ENCODE results near the gene BSN.

DNA sequence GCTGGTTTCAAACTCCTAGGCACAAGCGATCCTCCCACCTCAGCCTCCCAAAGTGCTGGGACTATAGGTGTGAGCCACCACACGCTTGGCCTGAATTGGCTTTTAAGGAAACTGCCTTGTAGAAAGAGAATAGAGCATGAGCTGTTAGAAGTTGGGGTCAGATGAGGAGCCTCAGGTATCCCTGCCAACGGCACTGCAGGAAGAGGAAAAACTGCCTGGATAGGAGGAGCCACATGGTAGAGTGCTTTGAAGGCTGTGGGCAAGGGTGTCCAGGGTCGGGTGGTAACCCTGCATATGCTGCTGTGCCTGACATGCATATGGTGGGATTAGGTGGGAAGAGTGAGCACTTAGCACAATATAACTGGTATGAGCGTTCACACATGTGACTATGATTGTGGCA lies 55.0 kb downstream of the BSN start:
- TF ChIP-seq, protein P1, sequence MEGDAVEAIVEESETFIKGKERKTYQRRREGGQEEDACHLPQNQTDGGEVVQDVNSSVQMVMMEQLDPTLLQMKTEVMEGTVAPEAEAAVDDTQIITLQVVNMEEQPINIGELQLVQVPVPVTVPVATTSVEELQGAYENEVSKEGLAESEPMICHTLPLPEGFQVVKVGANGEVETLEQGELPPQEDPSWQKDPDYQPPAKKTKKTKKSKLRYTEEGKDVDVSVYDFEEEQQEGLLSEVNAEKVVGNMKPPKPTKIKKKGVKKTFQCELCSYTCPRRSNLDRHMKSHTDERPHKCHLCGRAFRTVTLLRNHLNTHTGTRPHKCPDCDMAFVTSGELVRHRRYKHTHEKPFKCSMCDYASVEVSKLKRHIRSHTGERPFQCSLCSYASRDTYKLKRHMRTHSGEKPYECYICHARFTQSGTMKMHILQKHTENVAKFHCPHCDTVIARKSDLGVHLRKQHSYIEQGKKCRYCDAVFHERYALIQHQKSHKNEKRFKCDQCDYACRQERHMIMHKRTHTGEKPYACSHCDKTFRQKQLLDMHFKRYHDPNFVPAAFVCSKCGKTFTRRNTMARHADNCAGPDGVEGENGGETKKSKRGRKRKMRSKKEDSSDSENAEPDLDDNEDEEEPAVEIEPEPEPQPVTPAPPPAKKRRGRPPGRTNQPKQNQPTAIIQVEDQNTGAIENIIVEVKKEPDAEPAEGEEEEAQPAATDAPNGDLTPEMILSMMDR (IDR thresholded peaks at IDR 0.05) = no peak
- no peak for TF ChIP-seq EZH2 (IDR thresholded peaks at IDR 0.05; ENCODE audit: borderline replicate concordance, insufficient read depth, low read depth, low read length, poor library complexity, severe bottlenecking)
